D721Med (cell line): ENCODE measurements around the gene KCND1.

ENCODE experiments used
- DNase-seq: peaks from one replicate; pipeline ENCODE4 v3.0.0; 2011; ENCODE audit warnings: low spot score; ENCODE audit not compliant: insufficient read length
- FAIRE-seq: peaks from 2 replicates; lab custom pipeline; 2011; peaks lifted over from hg19 to GRCh38; lab: Jason Lieb, UNC
- TF ChIP-seq, protein P1 (sequence below): IDR thresholded peaks from 2 replicates; pipeline ENCODE4 v1.5.1; 2012; ENCODE audit warnings: mild to moderate bottlenecking, control low read depth; ENCODE audit not compliant: insufficient read depth; ENCODE audit errors: missing control alignments

The KCND1 gene

GRCh38 chrX:48971249-48972219, at the start of gene KCND1:
Gene KCND1 (minus strand): TSS chrX:48971844. CDS start chrX:48970271, 1,573 bp downstream.
- FAIRE-seq (no peak), DNase-seq (no peak)
- TF ChIP-seq, protein P1, sequence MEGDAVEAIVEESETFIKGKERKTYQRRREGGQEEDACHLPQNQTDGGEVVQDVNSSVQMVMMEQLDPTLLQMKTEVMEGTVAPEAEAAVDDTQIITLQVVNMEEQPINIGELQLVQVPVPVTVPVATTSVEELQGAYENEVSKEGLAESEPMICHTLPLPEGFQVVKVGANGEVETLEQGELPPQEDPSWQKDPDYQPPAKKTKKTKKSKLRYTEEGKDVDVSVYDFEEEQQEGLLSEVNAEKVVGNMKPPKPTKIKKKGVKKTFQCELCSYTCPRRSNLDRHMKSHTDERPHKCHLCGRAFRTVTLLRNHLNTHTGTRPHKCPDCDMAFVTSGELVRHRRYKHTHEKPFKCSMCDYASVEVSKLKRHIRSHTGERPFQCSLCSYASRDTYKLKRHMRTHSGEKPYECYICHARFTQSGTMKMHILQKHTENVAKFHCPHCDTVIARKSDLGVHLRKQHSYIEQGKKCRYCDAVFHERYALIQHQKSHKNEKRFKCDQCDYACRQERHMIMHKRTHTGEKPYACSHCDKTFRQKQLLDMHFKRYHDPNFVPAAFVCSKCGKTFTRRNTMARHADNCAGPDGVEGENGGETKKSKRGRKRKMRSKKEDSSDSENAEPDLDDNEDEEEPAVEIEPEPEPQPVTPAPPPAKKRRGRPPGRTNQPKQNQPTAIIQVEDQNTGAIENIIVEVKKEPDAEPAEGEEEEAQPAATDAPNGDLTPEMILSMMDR, result no peak

- DNase-seq (no peak), FAIRE-seq (no peak)
- TF ChIP-seq, protein P1, result no peak
Measured at GRCh38 chrX:49019599-49020249, 48.1 kb upstream of the KCND1 start.

DNA sequence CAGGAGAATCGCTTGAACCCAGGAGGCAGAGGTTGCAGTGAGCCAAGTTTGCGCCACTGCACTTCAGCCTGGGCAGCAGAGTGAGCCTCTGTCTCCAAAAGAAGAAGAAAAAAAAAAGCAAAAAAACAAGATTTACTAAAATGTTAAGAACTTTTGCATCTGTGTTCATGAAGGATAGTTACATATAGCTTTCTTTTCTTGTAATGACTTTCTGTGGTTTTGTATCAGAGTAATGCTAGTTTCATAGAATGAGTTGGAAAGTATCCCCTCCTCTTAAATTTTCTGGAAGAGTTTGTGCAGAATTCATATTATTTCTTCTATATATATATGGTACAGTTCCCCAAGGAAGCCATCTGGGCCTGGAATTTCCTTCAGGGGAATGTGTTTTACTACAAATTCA, 47.4 kb upstream of the KCND1 start:
- no peak for FAIRE-seq
- DNase-seq, result no peak

DNA sequence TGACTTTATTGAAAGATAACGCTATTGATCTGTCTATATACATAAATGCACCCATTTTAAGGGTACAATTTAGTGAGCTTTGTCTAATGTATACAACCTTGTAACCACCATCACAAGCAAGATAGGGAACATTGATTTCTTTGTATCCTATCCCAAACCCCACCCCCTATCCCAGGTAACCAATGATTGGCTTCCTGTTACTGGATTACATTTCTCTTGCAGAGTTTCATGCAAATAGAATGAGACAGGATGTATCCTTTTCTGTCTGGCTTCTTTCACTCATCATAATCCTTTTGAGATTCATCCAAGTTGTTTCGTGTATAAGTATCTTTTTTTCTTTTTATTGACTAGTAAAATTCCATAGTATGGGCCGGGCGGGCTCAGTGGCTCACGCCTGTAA, 32.1 kb upstream of the KCND1 start:
- DNase-seq (no peak), FAIRE-seq (no peak)
- TF ChIP-seq, protein P1, result no peak

More for the DNA sequence above, 47.4 kb upstream of the KCND1 start:
- TF ChIP-seq, protein P1, result no peak

- TF ChIP-seq, protein P1, result no peak
- FAIRE-seq, result peak; percentile 70
- DNase-seq, result peak; percentile 39
Measured at GRCh38 chrX:49002091-49002935, 30.7 kb upstream of the KCND1 start, which contains the start of gene GRIPAP1. Gene GRIPAP1 (minus strand): TSS chrX:49002264. CDS start chrX:49002229, 35 bp downstream.

- TF ChIP-seq, protein P1, result no peak
- peak; percentile 39 for DNase-seq
- peak; percentile 81 for FAIRE-seq
Measured at GRCh38 chrX:49001521-49002090, 30.0 kb upstream of the KCND1 start.
